HFF-Myc (cell line): Measurements from ENCODE around the gene NOD1.

ENCODE experiments used
- DNase-seq: peaks from one replicate; pipeline ENCODE4 v3.0.0-alpha.2; 2011; ENCODE audit warnings: low read depth; ENCODE audit errors: extremely low read depth
- H3K4me3 ChIP-seq: replicated peaks from 2 replicates; pipeline ENCODE4 v1.5.1; 2011; ENCODE audit warnings: low read depth, mild to moderate bottlenecking, control low read depth, low read length
- TF ChIP-seq, protein P1 (sequence below): IDR thresholded peaks from 2 replicates; pipeline ENCODE4 v1.5.1; 2012; ENCODE audit warnings: mild to moderate bottlenecking, low read depth, low read length, control low read depth; ENCODE audit errors: missing control alignments

Gene NOD1

DNA sequence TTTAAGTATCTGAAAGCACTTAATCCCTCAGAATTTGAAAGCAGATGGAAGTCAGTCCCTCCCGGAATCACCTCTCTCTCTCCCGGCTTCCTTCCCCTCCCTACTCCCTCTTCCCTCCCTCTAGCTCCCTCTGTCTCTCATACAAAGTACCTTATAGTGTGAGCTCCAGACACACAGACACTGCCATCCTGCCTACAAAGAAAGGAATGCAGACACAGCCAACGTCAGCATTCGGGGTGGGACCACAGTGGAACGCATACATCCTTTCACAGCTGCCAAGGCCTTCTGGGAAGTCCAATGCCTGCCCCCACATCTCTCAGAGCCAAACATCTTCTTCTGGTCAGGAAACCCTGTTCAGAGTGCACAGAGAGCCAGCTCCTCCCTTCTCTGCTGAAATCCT is 9.3 kb downstream of the NOD1 start:
- TF ChIP-seq, protein P1, sequence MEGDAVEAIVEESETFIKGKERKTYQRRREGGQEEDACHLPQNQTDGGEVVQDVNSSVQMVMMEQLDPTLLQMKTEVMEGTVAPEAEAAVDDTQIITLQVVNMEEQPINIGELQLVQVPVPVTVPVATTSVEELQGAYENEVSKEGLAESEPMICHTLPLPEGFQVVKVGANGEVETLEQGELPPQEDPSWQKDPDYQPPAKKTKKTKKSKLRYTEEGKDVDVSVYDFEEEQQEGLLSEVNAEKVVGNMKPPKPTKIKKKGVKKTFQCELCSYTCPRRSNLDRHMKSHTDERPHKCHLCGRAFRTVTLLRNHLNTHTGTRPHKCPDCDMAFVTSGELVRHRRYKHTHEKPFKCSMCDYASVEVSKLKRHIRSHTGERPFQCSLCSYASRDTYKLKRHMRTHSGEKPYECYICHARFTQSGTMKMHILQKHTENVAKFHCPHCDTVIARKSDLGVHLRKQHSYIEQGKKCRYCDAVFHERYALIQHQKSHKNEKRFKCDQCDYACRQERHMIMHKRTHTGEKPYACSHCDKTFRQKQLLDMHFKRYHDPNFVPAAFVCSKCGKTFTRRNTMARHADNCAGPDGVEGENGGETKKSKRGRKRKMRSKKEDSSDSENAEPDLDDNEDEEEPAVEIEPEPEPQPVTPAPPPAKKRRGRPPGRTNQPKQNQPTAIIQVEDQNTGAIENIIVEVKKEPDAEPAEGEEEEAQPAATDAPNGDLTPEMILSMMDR = peak; percentile 48
- no peak overlapping the region for H3K4me3 ChIP-seq
- DNase-seq = peak; percentile 94

DNA sequence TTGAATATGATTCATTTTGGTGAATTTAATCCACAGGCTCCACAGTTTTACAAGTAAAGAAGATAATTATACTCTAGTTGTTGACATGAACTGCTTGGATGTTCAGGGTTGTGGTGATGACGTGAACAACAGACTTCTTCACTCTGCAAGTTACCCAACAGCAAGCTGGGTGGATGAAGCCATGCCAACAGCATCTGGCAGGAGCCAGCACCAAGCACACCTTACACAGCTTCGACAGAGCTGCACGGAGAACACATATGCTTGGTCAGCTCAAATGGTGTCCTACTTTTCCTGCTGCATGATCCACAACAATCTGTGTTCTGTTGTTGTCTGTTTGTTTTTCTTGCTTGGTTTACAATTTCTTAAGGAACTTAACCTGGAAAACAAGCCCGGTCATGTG is 9.8 kb downstream of the NOD1 start:
- TF ChIP-seq, protein P1 = no peak
- no peak for DNase-seq
- H3K4me3 ChIP-seq = no peak overlapping the region

DNA sequence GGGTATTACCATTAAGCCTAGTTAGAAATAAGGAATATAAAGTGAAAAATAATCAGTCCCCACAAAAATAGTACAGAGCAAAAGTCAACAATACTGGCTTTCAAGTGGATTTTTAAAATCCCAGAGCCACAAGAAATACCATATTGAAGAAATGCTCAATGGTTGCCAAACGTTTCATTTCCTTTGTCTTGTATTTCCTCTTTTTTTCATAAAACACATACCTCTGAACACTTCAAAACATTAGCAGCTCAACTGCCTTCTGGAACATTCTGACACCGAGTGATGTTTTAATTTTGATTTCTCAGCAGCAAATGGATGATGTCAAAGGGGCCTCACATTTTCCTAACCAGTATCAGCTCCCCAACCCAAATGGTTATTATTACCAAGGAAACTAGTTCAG is 10.5 kb downstream of the NOD1 start:
- TF ChIP-seq, protein P1 = no peak

DNA sequence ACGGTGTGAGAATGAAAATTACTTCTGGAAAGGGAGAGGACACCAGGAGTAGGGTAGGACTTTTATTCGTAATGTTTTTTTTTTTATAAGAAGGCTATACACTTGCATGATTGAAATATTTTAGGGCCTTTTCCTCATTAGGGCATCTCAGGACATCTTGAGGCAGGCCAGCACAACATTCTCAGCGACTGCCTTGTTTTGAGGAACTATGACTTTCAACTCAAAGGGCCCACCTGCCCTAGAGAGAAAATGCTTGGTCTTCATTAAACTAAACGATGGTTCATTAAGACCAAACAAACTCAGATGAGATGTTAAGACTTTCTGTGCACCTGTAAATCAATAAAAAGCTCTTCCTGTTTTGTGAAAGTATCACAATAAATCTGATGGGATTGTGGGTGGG is 11.3 kb downstream of the NOD1 start:
- TF ChIP-seq, protein P1 = no peak
- DNase-seq = no peak
- H3K4me3 ChIP-seq = no peak overlapping the region

More for the DNA sequence above, 10.5 kb downstream of the NOD1 start:
- no peak for DNase-seq
- no peak overlapping the region for H3K4me3 ChIP-seq

DNA sequence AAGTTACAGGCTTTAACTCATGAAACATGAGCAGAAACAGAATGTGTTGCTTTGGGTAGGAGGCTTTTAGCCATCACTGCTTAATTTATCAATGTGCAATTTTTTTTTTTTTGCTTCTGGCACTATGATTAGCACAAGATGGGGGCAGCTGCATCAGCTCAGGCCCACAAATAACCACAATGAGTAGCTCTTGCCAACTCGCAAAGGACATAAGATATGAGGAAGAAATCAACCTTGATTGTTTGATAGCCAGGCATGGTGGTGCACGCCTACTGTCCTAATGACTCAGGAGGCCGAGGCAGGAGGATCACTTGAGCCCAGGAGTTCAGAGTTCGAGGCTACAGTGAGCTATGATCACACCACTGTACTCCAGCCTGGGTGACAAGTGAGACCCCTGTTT is 12.3 kb downstream of the NOD1 start:
- TF ChIP-seq, protein P1 = no peak
- DNase-seq = no peak
- no peak overlapping the region for H3K4me3 ChIP-seq

DNA sequence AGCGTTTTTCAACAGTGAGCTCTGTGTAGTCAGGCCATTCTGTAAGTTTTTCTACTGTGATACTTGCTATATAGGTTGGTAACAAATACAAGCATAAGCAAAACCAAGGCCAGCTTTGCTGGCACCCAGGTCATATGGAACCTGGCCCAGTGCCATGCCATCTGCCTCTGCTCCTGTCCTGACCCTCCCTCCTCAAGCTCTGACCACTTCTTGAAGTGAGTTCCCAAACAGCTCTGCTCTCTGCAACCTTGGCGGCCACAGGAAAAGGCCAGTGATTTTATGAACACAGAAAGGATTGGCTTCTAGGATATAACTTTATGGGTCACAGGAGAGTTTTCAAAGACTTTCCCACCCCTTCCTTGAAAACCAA is 12.8 kb downstream of the NOD1 start:
- DNase-seq = no peak
- H3K4me3 ChIP-seq = no peak overlapping the region
- TF ChIP-seq, protein P1 = no peak

DNA sequence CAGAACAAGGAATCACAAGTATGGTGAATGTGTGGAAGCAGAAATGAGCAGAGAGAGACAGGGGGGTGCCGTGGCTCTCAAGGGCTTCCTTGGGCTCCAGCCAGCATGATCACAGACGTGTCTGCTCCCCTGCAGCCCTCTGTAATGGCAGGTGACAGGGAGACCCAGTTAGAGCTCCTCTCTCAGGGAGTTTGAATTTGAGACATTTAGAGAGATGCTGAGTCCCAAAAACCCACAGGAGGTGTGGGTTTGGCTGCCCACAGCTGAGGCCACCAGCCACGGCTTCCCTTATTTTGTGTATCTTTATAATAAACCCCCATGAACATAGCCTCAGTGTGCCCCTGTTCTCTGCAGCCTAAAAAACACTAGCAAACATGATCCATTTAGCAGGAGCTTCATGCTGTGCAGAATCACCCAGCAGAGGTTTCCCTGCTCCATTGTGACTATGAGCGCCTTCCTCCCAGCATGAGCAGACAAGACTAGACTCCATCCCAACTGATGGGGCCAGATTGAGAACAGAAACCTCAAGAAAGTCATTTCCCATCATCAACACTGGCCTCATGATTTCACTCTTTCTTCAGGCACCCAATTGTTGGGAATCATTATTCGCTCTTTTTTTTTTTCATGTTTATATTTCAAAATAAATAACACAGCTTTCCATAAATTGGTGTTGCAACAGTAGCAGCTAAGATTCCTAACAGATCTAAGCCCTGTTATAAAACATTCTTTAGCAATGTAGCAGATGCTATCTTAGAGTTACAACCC is 13.4 kb downstream of the NOD1 start:
- TF ChIP-seq, protein P1 = no peak
- no peak for DNase-seq
- H3K4me3 ChIP-seq = no peak overlapping the region
